H1 (cell line): ENCODE results near the gene PPP1R15B. TPM values are rescaled to one million over a fixed set of nuclear protein-coding genes. Genes with fewer than 3 reads are reported as not detected.

Experiments
- CTCF ChIA-PET: fragments of 300-600 bp; sonication (Branson Sonifier 250); formaldehyde crosslinking; loops from one replicate; lab custom pipeline; 2021; ENCODE audit not compliant: partially characterized antibody; lab: Charles Lee
- POLR2A ChIA-PET: fragments of 300-600 bp; sonication (Branson Sonifier 250); formaldehyde crosslinking; loops from one replicate; lab custom pipeline; 2021; ENCODE audit warnings: inconsistent platforms; ENCODE audit not compliant: partially characterized antibody; lab: Charles Lee
- DNase-seq, 2 experiments: peaks; one replicate each; pipeline versions ENCODE4 v3.0.0 to v3.0.0-alpha.2; 2010 to 2022; ENCODE audit warnings: low spot score in 2 of 2, low read depth in 1 of 2, mixed read lengths in 1 of 2
- FAIRE-seq: peaks from 2 replicates; lab custom pipeline; 2011; peaks lifted over from hg19 to GRCh38; lab: Jason Lieb, UNC
- H2AFZ ChIP-seq: 2 replicates; pipeline ENCODE4 v1.8.1; 2012; ENCODE audit warnings: low read length, inconsistent platforms
- H2AK5ac ChIP-seq: 2 replicates; pipeline ENCODE4 v1.6.1; 2013; ENCODE audit warnings: low read depth, low read length
- H2BK120ac ChIP-seq: replicated peaks from 2 replicates; pipeline ENCODE3; 2013; ENCODE audit warnings: low read depth, low read length, inconsistent platforms
- H2BK12ac ChIP-seq: 2 replicates; pipeline ENCODE4 v1.6.1; 2013; ENCODE audit warnings: low read depth, low read length
- H2BK15ac ChIP-seq: 2 replicates; pipeline ENCODE4 v1.6.1; 2013; ENCODE audit warnings: low read length
- H2BK20ac ChIP-seq: 2 replicates; pipeline ENCODE4 v1.6.1; 2013; ENCODE audit warnings: low read length
- H2BK5ac ChIP-seq: 2 replicates; pipeline ENCODE4 v1.6.1; 2013; ENCODE audit warnings: low read depth, low read length
- H3K14ac ChIP-seq: 2 replicates; pipeline ENCODE4 v1.6.1; 2013; ENCODE audit warnings: inconsistent platforms; ENCODE audit not compliant: insufficient read length
- H3K18ac ChIP-seq: 2 replicates; pipeline ENCODE4 v1.6.1; 2013; ENCODE audit warnings: low read length; ENCODE audit errors: extremely low read depth
- H3K23ac ChIP-seq: 2 replicates; pipeline ENCODE4 v1.6.1; 2013; ENCODE audit warnings: inconsistent platforms; ENCODE audit not compliant: insufficient read length
- H3K23me2 ChIP-seq: 2 replicates; pipeline ENCODE4 v1.6.1; 2013; ENCODE audit warnings: low read depth, low read length
- H3K27ac ChIP-seq: 2 replicates; pipeline ENCODE4 v1.6.1; 2011; ENCODE audit warnings: low read depth, low read length, inconsistent platforms
- H3K27me3 ChIP-seq, 4 experiments: replicated peaks in 1 of 4; 1 replicate in 1 of 4; 2 replicates in 3 of 4; pipeline versions ENCODE4 v1.6.1 to v1.8.1; 2011 to 2013; ENCODE audit warnings: low read length in 3 of 4, mild to moderate bottlenecking in 3 of 4, inconsistent platforms in 2 of 4, mixed read lengths in 2 of 4, moderate library complexity in 1 of 4; ENCODE audit not compliant: control insufficient read depth in 3 of 4, insufficient read depth in 3 of 4; ENCODE audit errors: extremely low read depth in 1 of 4
- H3K36me3 ChIP-seq, 4 experiments: 2 replicates each; pipeline versions ENCODE4 v1.6.1 to v1.8.1; 2011 to 2013; ENCODE audit warnings: mild to moderate bottlenecking in 4 of 4, low read length in 3 of 4, moderate library complexity in 2 of 4, control low read depth in 1 of 4, inconsistent platforms in 1 of 4; ENCODE audit not compliant: insufficient read depth in 4 of 4, control insufficient read depth in 2 of 4
- H3K4ac ChIP-seq: replicated peaks from 2 replicates; pipeline ENCODE3; 2013; ENCODE audit warnings: low read length, low read depth, mixed read lengths, inconsistent platforms; ENCODE audit not compliant: insufficient read length
- H3K4me1 ChIP-seq, 4 experiments: replicated peaks in 1 of 4; 1 replicate in 1 of 4; 2 replicates in 3 of 4; pipeline versions ENCODE4 v1.6.1 to v1.8.1; 2011 to 2013; ENCODE audit warnings: low read length in 3 of 4, inconsistent platforms in 2 of 4, mixed read lengths in 1 of 4; ENCODE audit not compliant: insufficient read depth in 4 of 4, control insufficient read depth in 3 of 4
- H3K4me2 ChIP-seq, 2 experiments: 2 replicates each; pipeline versions ENCODE4 v1.6.1 to v1.8.1; 2011 to 2013; ENCODE audit warnings: low read depth in 2 of 2, low read length in 2 of 2, control low read depth in 1 of 2, inconsistent platforms in 1 of 2, mild to moderate bottlenecking in 1 of 2; ENCODE audit not compliant: insufficient read depth in 1 of 2
- H3K4me3 ChIP-seq, 4 experiments: fragments of 200-600, 300-600 bp in 1 of 4; sonication (generic), shearing (Covaris generic), sonication (Bioruptor Twin) in 1 of 4; 2 replicates each; pipeline versions ENCODE4 v1.5.1 to v1.8.1; 2011 to 2016; ENCODE audit warnings: low read length in 4 of 4, low read depth in 3 of 4, control low read depth in 2 of 4, inconsistent platforms in 2 of 4, mild to moderate bottlenecking in 2 of 4, mixed read lengths in 1 of 4, moderate library complexity in 1 of 4; ENCODE audit not compliant: insufficient read depth in 2 of 4; ENCODE audit errors: extremely low read depth in 1 of 4
- H3K56ac ChIP-seq: replicated peaks from 2 replicates; pipeline ENCODE3; 2013; ENCODE audit warnings: low read depth, mild to moderate bottlenecking, mixed read lengths, low read length, inconsistent platforms; ENCODE audit not compliant: insufficient read length
- H3K79me1 ChIP-seq: 2 replicates; pipeline ENCODE4 v1.6.1; 2013; ENCODE audit warnings: low read depth, low read length, control low read depth
- H3K79me2 ChIP-seq, 2 experiments: 2 replicates each; pipeline versions ENCODE4 v1.6.1 to v1.8.1; 2012 to 2013; ENCODE audit warnings: low read length in 2 of 2, mild to moderate bottlenecking in 2 of 2, inconsistent platforms in 1 of 2; ENCODE audit not compliant: insufficient read depth in 2 of 2, control insufficient read depth in 1 of 2
- H3K9ac ChIP-seq, 4 experiments: replicated peaks in 1 of 4; 1 replicate in 1 of 4; 2 replicates in 3 of 4; pipeline versions ENCODE4 v1.6.1 to v1.8.1; 2011 to 2013; ENCODE audit warnings: low read depth in 3 of 4, low read length in 3 of 4, control low read depth in 2 of 4, mild to moderate bottlenecking in 2 of 4, moderate library complexity in 2 of 4, inconsistent platforms in 1 of 4; ENCODE audit errors: extremely low read depth in 1 of 4
- H3K9me3 ChIP-seq, 2 experiments: 2 replicates each; pipeline versions ENCODE4 v1.6.1 to v1.8.1; 2012 to 2013; ENCODE audit warnings: mild to moderate bottlenecking in 2 of 2, moderate library complexity in 2 of 2, control low read depth in 1 of 2, inconsistent platforms in 1 of 2, low read depth in 1 of 2, low read length in 1 of 2, mixed read lengths in 1 of 2; ENCODE audit not compliant: insufficient read depth in 2 of 2
- H4K20me1 ChIP-seq, 2 experiments: replicated peaks in 1 of 2; 2 replicates each; pipeline versions ENCODE3 to v1.8.1; 2011 to 2013; ENCODE audit warnings: inconsistent platforms in 2 of 2, low read length in 2 of 2, mild to moderate bottlenecking in 1 of 2; ENCODE audit not compliant: insufficient read depth in 2 of 2, control insufficient read depth in 1 of 2
- H4K5ac ChIP-seq: 2 replicates; pipeline ENCODE4 v1.6.1; 2013; ENCODE audit warnings: low read length, low read depth, mixed read lengths, inconsistent platforms; ENCODE audit not compliant: insufficient read length
- H4K8ac ChIP-seq: 2 replicates; pipeline ENCODE4 v1.8.0; 2013; ENCODE audit warnings: mild to moderate bottlenecking, moderate library complexity, low read length, inconsistent platforms; ENCODE audit not compliant: insufficient read depth; ENCODE audit errors: extremely low read depth
- H4K91ac ChIP-seq: replicated peaks from 2 replicates; pipeline ENCODE3; 2013; ENCODE audit warnings: low read length, mixed read lengths, inconsistent platforms; ENCODE audit not compliant: insufficient read length
- CBX8 ChIP-seq: fragments of 300-800, 300-1000 bp; sonication (generic); IDR thresholded peaks from 2 replicates; pipeline ENCODE4 v1.7.1; 2016; ENCODE audit warnings: low read depth, low read length, borderline replicate concordance
- CHD2 ChIP-seq: IDR thresholded peaks from 2 replicates; pipeline ENCODE4 v1.6.1; 2012; ENCODE audit warnings: low read length, improper control_type of control experiment
- FOSL1 ChIP-seq: IDR thresholded peaks from 2 replicates; pipeline ENCODE4 v1.6.1; 2011; ENCODE audit warnings: mild to moderate bottlenecking, low read depth, low read length, moderate library complexity; ENCODE audit not compliant: insufficient read depth
- KDM1A ChIP-seq: fragments of 200-600, 300-600 bp; sonication (generic); IDR thresholded peaks from 2 replicates; pipeline ENCODE4 v1.7.1; 2016; ENCODE audit warnings: mild to moderate bottlenecking, low read length, borderline replicate concordance
- TAF1 ChIP-seq: IDR thresholded peaks from 2 replicates; pipeline ENCODE4 v1.6.1; 2011; ENCODE audit warnings: mild to moderate bottlenecking, low read depth, low read length
- polyA plus RNA-seq, 7 experiments: library from polyadenylated mRNA; depleted of rRNA in 3 of 7; stranded (reverse) in 5 of 7; unstranded in 2 of 7; fragments of >200 nt in 5 of 7; fragments of 200-250 nt in 2 of 7; gene quantifications; 1 replicate in 5 of 7; 2 replicates in 1 of 7; 4 replicates in 1 of 7; pipeline versions ENCODE4 v1.2.1 to v1.2.3, GENCODE V29; 2011 to 2013; ENCODE audit warnings: missing spikeins in 2 of 7, mixed read lengths in 2 of 7
- total RNA-seq: library from RNA; stranded (reverse); fragmentation: NEBNext Ultra II Directional; extraction: Animal tissue kit (Norgen Biotek cat#: 25700); gene quantifications from 2 replicates; pipeline ENCODE4 v1.2.1, GENCODE V29; 2021

Gene PPP1R15B
- total and polyA plus RNA-seq, 2 of the 8 experiments (the other 6 are each of a cell fraction or from before 2014, with no cell fraction given), result 14.4 to 72.2 TPM

- Histone ChIP-seq H3K18ac (no peak overlapping the region), H4K8ac (no peak overlapping the region), H3K9ac (no peak overlapping the region), H4K5ac (no peak overlapping the region), H3K23me2 (0 out of 2 replicates have a peak, but pooled peaks cover 2% of the 10 kb centered on the region), H2AFZ (no peak overlapping the region), H4K20me1 (no peaks in the 10 kb centered on the region), H4K91ac (no peak overlapping the region), H2BK120ac (no peak overlapping the region), H3K79me2 (no peaks in the 10 kb centered on the region), H3K4me3 (no peak overlapping the region), H3K36me3 (no peaks in the 10 kb centered on the region), H3K27ac (no peak overlapping the region), H3K23ac (no peak overlapping the region), H3K4me2 (no peak overlapping the region), H3K14ac (no peak overlapping the region), H2AK5ac (no peak overlapping the region), H3K4ac (no peak overlapping the region), H2BK15ac (no peak overlapping the region), H2BK5ac (no peak overlapping the region), H3K9me3 (no peaks in the 10 kb centered on the region), H3K56ac (no peak overlapping the region), H2BK12ac (no peak overlapping the region), H3K27me3 (no peaks in the 10 kb centered on the region), H3K4me1 (peaks cover 2 to 13% (median 8%) of the 10 kb centered on the region in 4 experiments; a peak in 5 of 7 replicates), H3K79me1 (no peaks in the 10 kb centered on the region), H2BK20ac (no peak overlapping the region)
- FAIRE-seq, result no peak
- DNase-seq, result no peak
- ChIA-PET POLR2A (interaction anchor here (1.2 to 1.7 kb wide), 3 partner anchors 60 to 97 kb away, joined by 3 to 5 read pairs (median 3); partner anchors contain the start of gene MDM4), CTCF (interaction anchor here (6.9 kb wide), 1 partner anchor 12 kb away, joined by 54 read pairs; no protein-coding TSS in a partner anchor)
- TF ChIP-seq KDM1A (no peak), TAF1 (no peak), FOSL1 (no peak), CHD2 (no peak), CBX8 (no peak)
Observed at GRCh38 chr1:204419064-204419403, 7.4 kb upstream of the PPP1R15B start.
